Adrenal gland (tissue), 5 donors: ENCODE measurements around the gene CACNA1H.

Source experiments
- POLR2A ChIP-seq, 2 donors: fragments of 450-650 bp; IDR thresholded peaks; one replicate each; pipeline ENCODE4 v1.6.1; 2017; ENCODE audit warnings: antibody characterized with exemption in 2 of 2, mild to moderate bottlenecking in 2 of 2, moderate library complexity in 1 of 2
- TF ChIP-seq, protein P1 (sequence below), 6 experiments: fragments of 450-650 bp in 4 of 6; fragments of 200-600 bp in 2 of 6; sonication (generic) in 1 of 6; IDR thresholded peaks; 1 replicate in 5 of 6; 2 replicates in 1 of 6; pipeline versions ENCODE4 v1.5.1 to v1.8.0; 2016 to 2021; ENCODE audit warnings: antibody characterized with exemption in 6 of 6, mild to moderate bottlenecking in 2 of 6, moderate library complexity in 1 of 6
- donor health status: DM: no; HTN: no; CAD: no.

DNA sequence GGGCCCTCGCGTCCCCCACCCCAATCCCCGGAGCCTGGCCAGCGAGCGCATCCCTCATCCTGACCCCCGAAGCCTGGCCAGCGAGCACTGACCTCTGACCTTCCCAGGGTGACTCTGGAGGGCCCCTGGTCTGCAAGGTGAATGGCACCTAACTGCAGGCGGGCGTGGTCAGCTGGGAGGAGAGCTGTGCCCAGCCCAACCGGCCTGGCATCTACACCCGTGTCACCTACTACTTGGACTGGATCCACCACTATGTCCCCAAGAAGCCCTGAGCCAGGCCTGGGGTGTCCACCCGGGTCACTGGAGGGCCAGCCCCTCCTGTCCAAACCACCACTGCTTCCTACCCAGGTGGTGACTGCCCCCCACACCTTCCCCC lies 105.3 kb downstream of the CACNA1H start:
- TF ChIP-seq, protein P1, sequence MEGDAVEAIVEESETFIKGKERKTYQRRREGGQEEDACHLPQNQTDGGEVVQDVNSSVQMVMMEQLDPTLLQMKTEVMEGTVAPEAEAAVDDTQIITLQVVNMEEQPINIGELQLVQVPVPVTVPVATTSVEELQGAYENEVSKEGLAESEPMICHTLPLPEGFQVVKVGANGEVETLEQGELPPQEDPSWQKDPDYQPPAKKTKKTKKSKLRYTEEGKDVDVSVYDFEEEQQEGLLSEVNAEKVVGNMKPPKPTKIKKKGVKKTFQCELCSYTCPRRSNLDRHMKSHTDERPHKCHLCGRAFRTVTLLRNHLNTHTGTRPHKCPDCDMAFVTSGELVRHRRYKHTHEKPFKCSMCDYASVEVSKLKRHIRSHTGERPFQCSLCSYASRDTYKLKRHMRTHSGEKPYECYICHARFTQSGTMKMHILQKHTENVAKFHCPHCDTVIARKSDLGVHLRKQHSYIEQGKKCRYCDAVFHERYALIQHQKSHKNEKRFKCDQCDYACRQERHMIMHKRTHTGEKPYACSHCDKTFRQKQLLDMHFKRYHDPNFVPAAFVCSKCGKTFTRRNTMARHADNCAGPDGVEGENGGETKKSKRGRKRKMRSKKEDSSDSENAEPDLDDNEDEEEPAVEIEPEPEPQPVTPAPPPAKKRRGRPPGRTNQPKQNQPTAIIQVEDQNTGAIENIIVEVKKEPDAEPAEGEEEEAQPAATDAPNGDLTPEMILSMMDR (IDR thresholded peaks at IDR 0.05) = no peak
- no peak for TF ChIP-seq POLR2A (IDR thresholded peaks at IDR 0.05)
